Astrocyte of the hippocampus (primary cell): ENCODE measurements around the gene CCDC148.

ENCODE experiments used
- DNase-seq: peaks from one replicate; pipeline ENCODE4 v3.0.0; 2011; ENCODE audit warnings: low read depth, low spot score

Gene CCDC148

GRCh38 chr2:158432117-158432516 is 24.4 kb downstream of the CCDC148 start:
- no peak for DNase-seq

GRCh38 chr2:158414538-158414937 is 42.0 kb downstream of the CCDC148 start:
- peak; percentile 58 for DNase-seq

GRCh38 chr2:158413581-158413980 is 43.0 kb downstream of the CCDC148 start:
- DNase-seq, result no peak

- DNase-seq, result peak; percentile 65
Observed at GRCh38 chr2:158412206-158412605, 44.3 kb downstream of the CCDC148 start.

- no peak for DNase-seq
Observed at GRCh38 chr2:158411748-158412147, 44.8 kb downstream of the CCDC148 start.

- DNase-seq, result no peak
Observed at GRCh38 chr2:158410132-158410531, 46.4 kb downstream of the CCDC148 start.

GRCh38 chr2:158407031-158407430 is 49.5 kb downstream of the CCDC148 start:
- DNase-seq, result no peak

GRCh38 chr2:158405341-158405740 is 51.2 kb downstream of the CCDC148 start:
- DNase-seq, result no peak

GRCh38 chr2:158403237-158403636 is 53.3 kb downstream of the CCDC148 start:
- peak; percentile 13 for DNase-seq

- DNase-seq, result no peak
Observed at GRCh38 chr2:158402665-158403064, 53.9 kb downstream of the CCDC148 start.

GRCh38 chr2:158395166-158395565 is 61.4 kb downstream of the CCDC148 start:
- peak; percentile 40 for DNase-seq

- DNase-seq, result peak; percentile 10
Observed at GRCh38 chr2:158394453-158394852, 62.1 kb downstream of the CCDC148 start.

GRCh38 chr2:158393886-158394285 is 62.7 kb downstream of the CCDC148 start:
- no peak for DNase-seq

GRCh38 chr2:158392687-158393086 is 63.9 kb downstream of the CCDC148 start:
- no peak for DNase-seq

- DNase-seq, result no peak
Observed at GRCh38 chr2:158391876-158392275, 64.7 kb downstream of the CCDC148 start.

GRCh38 chr2:158391361-158391760 is 65.2 kb downstream of the CCDC148 start:
- no peak for DNase-seq

GRCh38 chr2:158388159-158388558 is 68.4 kb downstream of the CCDC148 start:
- DNase-seq, result no peak

GRCh38 chr2:158385646-158386045 is 70.9 kb downstream of the CCDC148 start:
- DNase-seq, result no peak

GRCh38 chr2:158381978-158382377 is 74.6 kb downstream of the CCDC148 start:
- no peak for DNase-seq

- no peak for DNase-seq
Observed at GRCh38 chr2:158381205-158381604, 75.3 kb downstream of the CCDC148 start.

GRCh38 chr2:158380746-158381145 is 75.8 kb downstream of the CCDC148 start:
- no peak for DNase-seq

GRCh38 chr2:158378926-158379325 is 77.6 kb downstream of the CCDC148 start:
- DNase-seq, result no peak

- DNase-seq, result no peak
Observed at GRCh38 chr2:158366342-158366741, 90.2 kb downstream of the CCDC148 start.

- DNase-seq, result peak; percentile 29
Observed at GRCh38 chr2:158359846-158360245, 96.7 kb downstream of the CCDC148 start.
